ENCODE results near the gene PCDHGC4. TPM values are rescaled to one million over a fixed set of nuclear protein-coding genes. Genes with fewer than 3 reads are reported as not detected.

Gene PCDHGC4
- total and polyA plus RNA-seq, 2 of the 8 experiments (the other 6 are each of a cell fraction or from before 2014, with no cell fraction given) = 2.1 to 2.4 TPM

- Histone ChIP-seq H3K9ac (replicated peaks in 1 of 4; ENCODE audit: extremely low read depth in 1 of 4, low read depth in 3 of 4, low read length in 3 of 4) (no peak overlapping the region), H3K18ac (ENCODE audit: extremely low read depth, low read length) (no peak overlapping the region), H2BK5ac (ENCODE audit: low read depth, low read length) (no peak overlapping the region), H3K9me3 (ENCODE audit: insufficient read depth in 2 of 2, low read depth in 1 of 2, low read length in 1 of 2) (no peaks in the 10 kb centered on the region), H3K36me3 (ENCODE audit: control insufficient read depth in 2 of 4, insufficient read depth in 4 of 4, low read length in 3 of 4) (peaks cover 21 to 48% (median 44%) of the 10 kb centered on the region in 4 experiments), H3K14ac (ENCODE audit: insufficient read length) (no peak overlapping the region), H2BK20ac (ENCODE audit: low read length) (no peak overlapping the region), H4K20me1 (replicated peaks in 1 of 2; ENCODE audit: control insufficient read depth in 1 of 2, insufficient read depth in 2 of 2, low read length in 2 of 2) (no peaks in the 10 kb centered on the region), H3K4me3 (ENCODE audit: extremely low read depth in 1 of 4, insufficient read depth in 2 of 4, low read depth in 3 of 4, low read length in 4 of 4) (no peak overlapping the region), H2AFZ (ENCODE audit: low read length) (no peak overlapping the region), H3K4me1 (replicated peaks in 1 of 4; ENCODE audit: control insufficient read depth in 3 of 4, insufficient read depth in 4 of 4, low read length in 3 of 4) (peaks cover 2 to 15% (median 8%) of the 10 kb centered on the region in 4 experiments; a peak in 6 of 7 replicates), H2AK5ac (ENCODE audit: low read depth, low read length) (peak overlapping the region; percentile 57; the same call in 1 of the 2 replicates), H3K23me2 (ENCODE audit: low read depth, low read length) (no peaks in the 10 kb centered on the region), H2BK15ac (ENCODE audit: low read length) (no peak overlapping the region), H3K79me1 (ENCODE audit: low read depth, low read length) (no peaks in the 10 kb centered on the region), H2BK12ac (ENCODE audit: low read depth, low read length) (0 out of 2 replicates have a peak overlapping the region, but pooled peaks have one; percentile 41), H4K8ac (ENCODE audit: extremely low read depth, insufficient read depth, low read length) (no peak overlapping the region), H3K4ac (replicated peaks; ENCODE audit: insufficient read length, low read depth, low read length) (no peak overlapping the region), H3K4me2 (ENCODE audit: insufficient read depth in 1 of 2, low read depth in 2 of 2, low read length in 2 of 2) (peak overlapping the region in 1 of 2 experiments; percentile 17; a peak in 1 of 4 replicates), H3K23ac (ENCODE audit: insufficient read length) (no peak overlapping the region), H3K79me2 (ENCODE audit: control insufficient read depth in 1 of 2, insufficient read depth in 2 of 2, low read length in 2 of 2) (no peaks in the 10 kb centered on the region), H3K56ac (replicated peaks; ENCODE audit: insufficient read length, low read depth, low read length) (no peak overlapping the region), H2BK120ac (replicated peaks; ENCODE audit: low read depth, low read length) (no peak overlapping the region), H4K91ac (replicated peaks; ENCODE audit: insufficient read length, low read length) (peak overlapping the region; percentile 28), H3K27ac (ENCODE audit: low read depth, low read length) (peak overlapping the region; percentile 26), H3K27me3 (replicated peaks in 1 of 4; ENCODE audit: control insufficient read depth in 3 of 4, extremely low read depth in 1 of 4, insufficient read depth in 3 of 4, low read length in 3 of 4) (no peaks in the 10 kb centered on the region), H4K5ac (ENCODE audit: insufficient read length, low read depth, low read length) (no peak overlapping the region)
- FAIRE-seq (no peak), DNase-seq (ENCODE audit: low read depth in 1 of 2, low spot score in 2 of 2) (no peak)
- ChIA-PET CTCF (ENCODE audit: partially characterized antibody) (interaction anchor here (0.6 to 50.9 kb wide), 49 partner anchors 11 to 467 kb away, joined by 3 to 1236 read pairs (median 5); partner anchors contain the start of genes PCDHB12, PCDHB14, PCDHB15 and PCDHB16), POLR2A (ENCODE audit: partially characterized antibody) (interaction anchor here (1.0 to 4.8 kb wide), 6 partner anchors 10 to 106 kb away, joined by 3 to 29 read pairs (median 5); partner anchors contain the start of genes PCDHGA11 and PCDHGB7)
- WGBS, 2 experiments (ENCODE audit: extremely low coverage in 1 of 2, insufficient coverage in 1 of 2, insufficient read length in 1 of 2, insufficient replicate concordance in 2 of 2, low coverage in 1 of 2, low lambda C conversion rate in 2 of 2, missing lambda C conversion rate in 1 of 2) = 96% methylated on average over 8 of the region's 8 CpGs; no CpG with 5 or more reads in 1 of the 2 experiments
- TF ChIP-seq CHD2 (IDR thresholded peaks at IDR 0.05; ENCODE audit: low read length) (no peak), SRF (IDR thresholded peaks at IDR 0.05; ENCODE audit: low read depth, low read length) (no peak), SAP30 (IDR thresholded peaks at IDR 0.05; ENCODE audit: insufficient read depth, insufficient replicate concordance, low read length) (no peak), TBP (IDR thresholded peaks at IDR 0.05; ENCODE audit: low read depth, low read length) (no peak), CTBP2 (IDR thresholded peaks at IDR 0.05; ENCODE audit: borderline replicate concordance, insufficient read depth, insufficient read length, low read length) (no peak), RNF2 (IDR thresholded peaks at IDR 0.05; ENCODE audit: borderline replicate concordance, low read depth, low read length, missing control alignments, poor library complexity, severe bottlenecking) (no peak), BRCA1 (IDR thresholded peaks at IDR 0.05; ENCODE audit: low read depth, low read length) (no peak), NRF1 (IDR thresholded peaks at IDR 0.05; ENCODE audit: low read depth, low read length) (no peak), RBBP5 (IDR thresholded peaks at IDR 0.05; ENCODE audit: borderline replicate concordance, low read depth, low read length) (no peak), SP4 (IDR thresholded peaks at IDR 0.05; ENCODE audit: low read length) (no peak), SP1 (IDR thresholded peaks at IDR 0.05; ENCODE audit: low read depth, low read length) (no peak), BCL11A (IDR thresholded peaks at IDR 0.05; ENCODE audit: low read depth in 2 of 2, low read length in 2 of 2) (no peak), POLR2A (IDR thresholded peaks at IDR 0.05; ENCODE audit: control extremely low read depth in 1 of 2, low read depth in 2 of 2, low read length in 2 of 2) (no peak), SIRT6 (IDR thresholded peaks at IDR 0.05; ENCODE audit: low read length) (no peak), YY1 (IDR thresholded peaks at IDR 0.05; ENCODE audit: low read depth, low read length) (no peak)
Measured at GRCh38 chr5:141523991-141524390, 39.2 kb downstream of the PCDHGC4 start.
